ENCODE results near the gene RUNX1. TPM values are rescaled to one million over a fixed set of nuclear protein-coding genes. Genes with fewer than 3 reads are reported as not detected.

The RUNX1 gene
- total RNA-seq, 4 donors from 2014 or later, result 2.9 to 18.7 (median 7.7) TPM

DNA sequence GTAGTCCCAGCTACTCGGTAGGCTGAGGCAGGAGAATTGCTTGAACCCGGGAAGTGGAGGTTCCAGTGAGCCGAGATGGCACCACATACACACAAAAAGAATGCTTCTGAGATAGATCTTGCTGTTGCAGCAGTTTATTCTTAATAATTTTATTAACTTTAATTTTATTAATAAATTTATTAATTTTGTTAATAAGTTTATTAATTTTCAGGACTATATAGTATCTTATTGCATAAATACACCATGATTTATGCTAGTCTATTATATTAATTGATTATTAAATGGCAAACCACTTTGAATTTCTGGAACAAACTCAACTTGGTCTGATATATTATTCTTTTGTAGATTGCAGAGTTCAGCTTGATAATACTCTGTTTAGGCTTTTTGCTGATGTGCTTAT, 280.8 kb downstream of the RUNX1 start:
- no peak for TF ChIP-seq POLR2A (IDR thresholded peaks at IDR 0.05)
- TF ChIP-seq, protein P1, sequence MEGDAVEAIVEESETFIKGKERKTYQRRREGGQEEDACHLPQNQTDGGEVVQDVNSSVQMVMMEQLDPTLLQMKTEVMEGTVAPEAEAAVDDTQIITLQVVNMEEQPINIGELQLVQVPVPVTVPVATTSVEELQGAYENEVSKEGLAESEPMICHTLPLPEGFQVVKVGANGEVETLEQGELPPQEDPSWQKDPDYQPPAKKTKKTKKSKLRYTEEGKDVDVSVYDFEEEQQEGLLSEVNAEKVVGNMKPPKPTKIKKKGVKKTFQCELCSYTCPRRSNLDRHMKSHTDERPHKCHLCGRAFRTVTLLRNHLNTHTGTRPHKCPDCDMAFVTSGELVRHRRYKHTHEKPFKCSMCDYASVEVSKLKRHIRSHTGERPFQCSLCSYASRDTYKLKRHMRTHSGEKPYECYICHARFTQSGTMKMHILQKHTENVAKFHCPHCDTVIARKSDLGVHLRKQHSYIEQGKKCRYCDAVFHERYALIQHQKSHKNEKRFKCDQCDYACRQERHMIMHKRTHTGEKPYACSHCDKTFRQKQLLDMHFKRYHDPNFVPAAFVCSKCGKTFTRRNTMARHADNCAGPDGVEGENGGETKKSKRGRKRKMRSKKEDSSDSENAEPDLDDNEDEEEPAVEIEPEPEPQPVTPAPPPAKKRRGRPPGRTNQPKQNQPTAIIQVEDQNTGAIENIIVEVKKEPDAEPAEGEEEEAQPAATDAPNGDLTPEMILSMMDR (IDR thresholded peaks at IDR 0.05), result no peak
- WGBS, 2 donors, result 93 to 98% methylated on average over 3 of the region's 3 CpGs
- Histone ChIP-seq H3K27ac (no peak overlapping the region), H3K27me3 (no peaks in the 10 kb centered on the region), H3K4me1 (no peaks in the 10 kb centered on the region), H3K36me3 (no peaks in the 10 kb centered on the region), H3K4me3 (replicated peaks in 1 of 3) (no peak overlapping the region), H3K9me3 (no peaks in the 10 kb centered on the region)
- DNase-seq, result no peak
- intact Hi-C loops (cut with DNase I), result no loop called here

DNA sequence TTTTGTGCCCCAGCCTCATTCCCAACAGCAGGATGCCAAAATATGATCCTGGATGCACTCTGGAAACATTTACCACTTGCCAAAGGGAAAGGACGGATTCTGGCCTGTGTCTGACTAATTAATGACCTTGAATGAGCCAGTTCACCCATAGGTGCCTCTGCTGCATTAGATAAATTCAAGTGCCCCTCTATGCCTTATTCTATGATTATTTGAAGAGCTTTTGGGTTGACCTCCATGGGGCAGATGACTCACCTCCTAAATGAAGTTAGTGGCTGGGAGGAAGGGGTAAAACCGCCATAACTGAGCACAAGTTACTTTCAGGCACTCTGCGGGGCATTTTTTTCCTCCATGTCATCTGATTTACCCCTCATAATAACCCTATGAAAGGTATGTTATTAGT, 282.2 kb downstream of the RUNX1 start:
- H3K27me3 ChIP-seq, result no peaks in the 10 kb centered on the region
- H3K27ac ChIP-seq, result no peak overlapping the region

DNA sequence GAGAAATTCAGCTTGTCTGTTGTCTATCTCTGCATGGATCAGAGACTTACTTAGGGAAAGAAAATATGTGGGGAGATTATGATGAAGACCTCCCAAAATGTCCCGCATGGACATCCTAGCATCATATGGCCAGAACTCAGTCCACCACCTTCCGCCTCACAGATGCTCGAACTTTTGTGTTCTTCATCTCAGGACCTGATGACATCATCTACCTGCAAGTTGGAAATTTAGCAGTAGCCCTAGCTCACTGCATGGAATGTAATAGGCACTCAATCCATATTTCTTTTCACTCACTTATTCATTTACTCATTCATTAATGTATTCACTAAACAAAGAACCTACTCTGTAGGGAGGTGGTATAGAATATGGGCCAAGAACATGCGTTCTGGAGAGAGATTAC, 283.5 kb downstream of the RUNX1 start:
- no peak for TF ChIP-seq POLR2A (IDR thresholded peaks at IDR 0.05)
- TF ChIP-seq, protein P1 (IDR thresholded peaks at IDR 0.05), result no peak
- no peaks in the 10 kb centered on the region for H3K9me3 ChIP-seq
- H3K27me3 ChIP-seq, result no peaks in the 10 kb centered on the region
- intact Hi-C loops (cut with DNase I), result no loop called here
- H3K4me3 ChIP-seq (replicated peaks in 1 of 3), result no peak overlapping the region
- DNase-seq, result no peak
- no peaks in the 10 kb centered on the region for H3K4me1 ChIP-seq
- no peaks in the 10 kb centered on the region for H3K36me3 ChIP-seq
- 93 to 97% methylated on average over 4 of the region's 4 CpGs for WGBS, 2 donors
- H3K27ac ChIP-seq, result no peak overlapping the region

More for the DNA sequence above, 282.2 kb downstream of the RUNX1 start:
- Histone ChIP-seq H3K36me3 (no peaks in the 10 kb centered on the region), H3K4me3 (replicated peaks in 1 of 3) (no peak overlapping the region), H3K4me1 (no peaks in the 10 kb centered on the region), H3K9me3 (no peaks in the 10 kb centered on the region)
- no peak for TF ChIP-seq POLR2A (IDR thresholded peaks at IDR 0.05)
- TF ChIP-seq, protein P1 (IDR thresholded peaks at IDR 0.05), result no peak
- DNase-seq, result no peak
- intact Hi-C loops (cut with DNase I), result no loop called here
- WGBS, 2 donors, result 82 to 97% methylated on average over 3 of the region's 3 CpGs

DNA sequence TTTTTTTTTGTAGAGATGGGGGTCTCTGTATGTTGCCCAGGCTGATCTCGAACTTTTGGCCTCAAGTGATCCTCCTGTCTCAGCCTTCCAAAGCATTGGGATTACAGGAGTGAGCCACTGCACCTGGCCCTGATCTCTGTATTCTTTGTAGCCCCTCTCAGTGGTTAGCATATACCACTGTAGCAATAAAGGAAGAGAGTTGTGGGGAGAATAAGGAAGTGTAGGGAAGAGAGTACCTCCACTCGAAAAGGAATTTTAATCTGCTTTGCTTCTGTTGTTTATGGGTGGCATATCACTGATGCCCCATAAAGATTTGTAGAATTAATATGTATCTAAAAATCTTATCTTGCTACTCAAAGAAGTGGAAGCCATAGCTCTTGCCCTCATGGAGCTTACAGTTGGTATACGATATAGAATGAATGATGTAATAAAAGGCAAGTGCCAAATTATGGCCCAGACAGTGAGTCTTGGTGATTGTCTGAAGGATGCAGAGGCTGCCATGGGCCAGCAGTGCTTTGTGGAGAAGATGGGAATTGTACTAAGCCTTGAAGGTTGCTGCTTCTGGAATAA, 284.3 kb downstream of the RUNX1 start:
- TF ChIP-seq POLR2A (IDR thresholded peaks at IDR 0.05), result no peak
- TF ChIP-seq, protein P1 (IDR thresholded peaks at IDR 0.05), result no peak
- no peak for DNase-seq
- Histone ChIP-seq H3K4me1 (no peaks in the 10 kb centered on the region), H3K4me3 (replicated peaks in 1 of 3) (no peak overlapping the region), H3K9me3 (no peaks in the 10 kb centered on the region), H3K27ac (no peak overlapping the region), H3K36me3 (no peaks in the 10 kb centered on the region), H3K27me3 (no peaks in the 10 kb centered on the region)
- intact Hi-C loops (cut with DNase I), result no loop called here
- WGBS, 2 donors, result 93 to 94% methylated on average over 3 of the region's 3 CpGs

DNA sequence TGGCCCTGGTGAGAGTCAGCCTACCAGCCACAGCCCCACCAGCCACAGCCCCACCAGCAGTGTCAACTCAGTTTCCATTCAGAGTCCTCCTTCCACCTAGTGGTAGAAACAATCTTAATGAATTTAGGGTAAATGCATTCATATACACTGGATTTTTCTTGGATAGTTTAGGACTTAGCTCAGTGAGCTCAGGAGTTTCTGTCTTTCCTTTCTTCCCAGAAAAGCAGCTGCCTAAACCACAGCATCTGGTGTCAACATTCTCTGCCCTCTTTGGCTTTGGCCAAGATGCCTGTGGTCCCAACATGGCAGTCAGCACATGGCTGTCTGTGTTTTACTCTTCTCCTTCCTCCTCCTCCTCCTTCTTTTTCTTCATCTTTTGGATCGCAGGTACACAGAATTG, 286.3 kb downstream of the RUNX1 start:
- Histone ChIP-seq H3K4me3 (replicated peaks in 1 of 3) (no peak overlapping the region), H3K27ac (no peak overlapping the region), H3K4me1 (no peaks in the 10 kb centered on the region), H3K36me3 (no peaks in the 10 kb centered on the region), H3K27me3 (no peaks in the 10 kb centered on the region), H3K9me3 (no peaks in the 10 kb centered on the region)
- WGBS, 2 donors, result 90 to 98% methylated on average over 1 of the region's 1 CpG
- TF ChIP-seq, protein P1 (IDR thresholded peaks at IDR 0.05), result no peak
- no peak for TF ChIP-seq POLR2A (IDR thresholded peaks at IDR 0.05)
- no peak for DNase-seq
- intact Hi-C loops (cut with DNase I), result no loop called here
